ENCODE measurements around the gene DBT.

DNA sequence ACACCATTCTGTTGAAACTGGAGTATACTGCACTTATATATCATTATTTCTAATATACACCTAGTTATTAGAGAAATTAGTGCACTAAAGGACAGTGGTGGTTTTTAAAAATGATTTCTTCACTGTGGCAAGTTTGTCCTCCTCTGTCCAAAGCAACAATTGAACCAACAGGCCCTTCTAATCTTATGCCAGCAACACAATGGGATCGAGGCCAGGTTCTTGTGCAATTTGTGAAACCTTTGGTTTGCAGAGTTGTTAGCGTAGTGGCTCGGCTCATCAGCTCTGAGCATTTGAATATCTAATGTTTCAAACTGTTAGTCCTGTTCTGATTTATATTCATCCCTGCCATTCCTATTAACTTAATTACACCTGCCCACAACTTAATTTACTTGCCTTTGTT is 61.7 kb downstream of the DBT start:
- TF ChIP-seq GATA2 (IDR thresholded peaks at IDR 0.05; ENCODE audit: low read depth, low read length) (no peak), GATA3 (IDR thresholded peaks at IDR 0.05; ENCODE audit: low read depth, low read length) (no peak)

All from SH-SY5Y (cell line).